Panc1 (cell line): Measurements from ENCODE around the gene NDUFS8.

ENCODE experiments used
- TCF7L2 ChIP-seq: IDR thresholded peaks from 2 replicates; pipeline ENCODE4 v1.6.1; 2011; ENCODE audit warnings: mild to moderate bottlenecking, low read depth, low read length, inconsistent platforms
- TF ChIP-seq, protein P1 (sequence below): fragments of 450-650 bp; IDR thresholded peaks from 2 replicates; pipeline ENCODE4 v1.5.1; 2017; ENCODE audit warnings: mild to moderate bottlenecking

DNA sequence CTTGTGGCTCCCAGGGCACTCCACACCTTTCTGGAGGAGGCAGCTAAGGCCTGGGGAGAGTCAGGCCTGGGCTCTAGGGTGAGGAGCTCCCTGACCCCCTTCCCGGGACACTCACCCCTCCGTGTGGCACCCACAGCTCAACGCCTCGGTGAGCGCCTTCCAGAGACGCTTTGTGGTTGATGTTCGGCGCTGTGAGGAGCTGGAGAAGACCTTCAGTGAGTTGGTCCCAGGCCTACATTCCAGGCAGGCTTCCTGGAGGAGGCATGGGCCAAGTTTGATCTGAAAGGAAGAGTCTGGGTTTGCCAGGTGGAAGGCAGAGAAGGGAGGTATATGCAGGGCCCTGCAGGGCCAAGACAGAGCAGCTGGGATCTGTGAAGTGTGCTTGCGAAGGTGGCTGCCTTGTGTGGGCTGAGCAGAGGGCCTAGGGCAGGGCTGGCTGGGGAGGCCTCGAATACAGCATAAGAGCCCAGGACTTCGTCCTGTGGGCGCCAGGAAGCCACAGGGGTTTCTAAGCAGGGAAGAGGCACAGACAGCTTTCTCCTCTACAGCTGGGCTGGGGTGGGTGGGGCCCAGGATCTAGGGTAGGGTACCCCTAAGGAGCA is 11.2 kb downstream of the NDUFS8 start:
- no peak for TF ChIP-seq TCF7L2
- TF ChIP-seq, protein P1, sequence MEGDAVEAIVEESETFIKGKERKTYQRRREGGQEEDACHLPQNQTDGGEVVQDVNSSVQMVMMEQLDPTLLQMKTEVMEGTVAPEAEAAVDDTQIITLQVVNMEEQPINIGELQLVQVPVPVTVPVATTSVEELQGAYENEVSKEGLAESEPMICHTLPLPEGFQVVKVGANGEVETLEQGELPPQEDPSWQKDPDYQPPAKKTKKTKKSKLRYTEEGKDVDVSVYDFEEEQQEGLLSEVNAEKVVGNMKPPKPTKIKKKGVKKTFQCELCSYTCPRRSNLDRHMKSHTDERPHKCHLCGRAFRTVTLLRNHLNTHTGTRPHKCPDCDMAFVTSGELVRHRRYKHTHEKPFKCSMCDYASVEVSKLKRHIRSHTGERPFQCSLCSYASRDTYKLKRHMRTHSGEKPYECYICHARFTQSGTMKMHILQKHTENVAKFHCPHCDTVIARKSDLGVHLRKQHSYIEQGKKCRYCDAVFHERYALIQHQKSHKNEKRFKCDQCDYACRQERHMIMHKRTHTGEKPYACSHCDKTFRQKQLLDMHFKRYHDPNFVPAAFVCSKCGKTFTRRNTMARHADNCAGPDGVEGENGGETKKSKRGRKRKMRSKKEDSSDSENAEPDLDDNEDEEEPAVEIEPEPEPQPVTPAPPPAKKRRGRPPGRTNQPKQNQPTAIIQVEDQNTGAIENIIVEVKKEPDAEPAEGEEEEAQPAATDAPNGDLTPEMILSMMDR: no peak
